GM18498 (cell line): ENCODE results near the gene GCLM.

Experiments
- ATAC-seq: cut with Tn5 transposase; IDR thresholded peaks from one replicate; pipeline ENCODE4 v1.9.1; 2021; ENCODE audit warnings: mild to moderate bottlenecking, moderate library complexity; ENCODE audit not compliant: unreplicated experiment

Gene GCLM

DNA sequence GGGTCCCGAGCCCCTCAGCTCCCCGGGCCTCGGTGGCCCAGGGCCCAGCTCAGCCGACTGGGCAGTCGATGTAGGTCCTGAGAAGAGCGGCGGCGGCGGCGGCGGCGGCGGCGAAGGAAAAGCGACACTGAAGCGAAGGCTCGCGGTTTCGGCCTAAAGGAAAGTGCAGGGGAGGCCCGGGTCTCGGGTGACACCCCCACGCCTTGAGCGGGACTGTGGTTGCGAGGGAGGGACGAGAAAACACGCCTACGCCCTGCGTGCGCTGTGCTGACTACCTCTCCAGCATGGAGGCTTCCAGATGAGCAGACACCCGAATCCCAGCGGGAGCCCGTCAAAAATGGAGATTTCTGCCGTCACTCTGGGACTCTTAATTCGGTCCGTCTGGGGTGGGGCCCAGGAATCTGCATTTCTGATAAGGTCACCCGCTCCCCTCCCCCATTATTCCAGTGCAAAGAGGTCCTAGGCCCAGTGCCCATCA is 61.4 kb downstream of the GCLM start:
- peak; percentile 31 for ATAC-seq

DNA sequence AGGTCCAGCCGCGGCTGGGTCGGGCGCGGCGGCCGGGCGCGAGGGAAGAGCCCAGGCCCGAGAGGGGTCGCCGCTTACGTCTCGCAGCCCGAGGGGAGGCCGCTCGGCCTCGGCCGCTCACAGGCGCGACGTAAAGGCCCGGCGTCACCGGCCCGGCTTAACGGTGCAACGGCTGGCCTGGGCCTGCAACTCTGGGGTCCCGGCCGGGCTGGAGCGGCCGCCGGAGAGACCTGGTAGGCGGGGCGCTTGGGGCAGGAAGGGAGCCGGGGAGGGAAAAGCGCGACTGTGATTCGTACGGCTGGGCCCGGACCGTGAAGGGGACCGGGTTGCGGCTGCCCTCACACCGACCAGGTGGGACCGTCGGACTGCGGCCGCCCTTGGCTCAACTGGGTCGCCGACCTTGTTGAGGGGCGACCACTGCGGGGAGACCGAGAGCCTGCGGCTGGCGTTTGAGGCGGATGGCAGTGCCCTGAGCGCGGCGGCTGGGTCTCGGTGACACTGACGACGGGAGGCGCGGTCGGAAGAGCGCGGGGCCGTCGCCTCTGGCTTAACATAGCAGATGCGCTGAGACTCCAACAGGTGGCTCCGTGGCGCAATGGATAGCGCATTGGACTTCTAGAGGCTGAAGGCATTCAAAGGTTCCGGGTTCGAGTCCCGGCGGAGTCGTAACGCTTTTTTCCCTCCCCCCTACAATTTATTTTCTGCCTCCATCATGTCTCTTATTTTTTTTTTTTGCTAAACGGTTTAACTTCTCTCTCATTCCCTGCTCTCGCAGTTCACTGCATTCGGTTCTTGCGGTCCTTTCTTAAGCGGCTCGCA is 62.0 kb downstream of the GCLM start:
- peak; percentile 72 for ATAC-seq

DNA sequence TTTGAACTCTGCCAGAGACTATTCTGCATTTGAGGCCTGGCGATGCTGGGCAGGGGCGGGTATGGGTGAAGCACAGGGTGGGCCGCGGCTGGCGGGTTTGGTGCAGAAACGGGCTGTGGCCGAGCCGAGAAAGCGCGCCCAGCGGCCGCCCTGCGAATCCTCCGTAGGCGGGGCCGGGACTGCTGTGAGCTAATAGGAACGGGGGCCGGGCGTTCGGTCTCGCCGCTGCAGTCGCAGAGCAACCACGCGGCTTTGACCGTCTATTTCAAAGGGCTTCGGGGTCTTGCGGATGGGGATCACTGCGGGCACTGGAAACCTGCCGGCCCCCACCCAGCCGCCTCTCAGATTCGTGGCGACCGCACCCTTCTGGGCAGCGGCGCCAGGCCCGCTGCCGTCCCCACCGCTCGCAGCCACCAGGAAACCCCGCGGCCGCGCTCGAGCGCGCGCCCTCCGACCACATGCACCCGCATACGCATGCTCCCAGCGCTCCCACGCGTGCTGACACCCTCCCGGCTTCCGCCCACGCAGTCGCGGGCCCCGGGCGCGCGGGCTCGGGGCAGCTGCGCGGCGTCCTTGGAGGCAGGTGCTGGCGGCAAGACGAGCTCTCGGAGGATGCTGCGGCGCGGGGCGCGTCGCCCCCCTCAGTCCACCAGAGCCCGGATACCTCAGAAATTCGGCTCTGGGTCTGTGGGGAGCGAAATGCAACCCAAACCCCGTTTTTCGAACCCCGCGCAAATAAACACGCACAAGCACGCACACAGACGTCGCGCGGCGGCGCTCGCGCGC is 62.8 kb downstream of the GCLM start:
- peak; percentile 57 for ATAC-seq

DNA sequence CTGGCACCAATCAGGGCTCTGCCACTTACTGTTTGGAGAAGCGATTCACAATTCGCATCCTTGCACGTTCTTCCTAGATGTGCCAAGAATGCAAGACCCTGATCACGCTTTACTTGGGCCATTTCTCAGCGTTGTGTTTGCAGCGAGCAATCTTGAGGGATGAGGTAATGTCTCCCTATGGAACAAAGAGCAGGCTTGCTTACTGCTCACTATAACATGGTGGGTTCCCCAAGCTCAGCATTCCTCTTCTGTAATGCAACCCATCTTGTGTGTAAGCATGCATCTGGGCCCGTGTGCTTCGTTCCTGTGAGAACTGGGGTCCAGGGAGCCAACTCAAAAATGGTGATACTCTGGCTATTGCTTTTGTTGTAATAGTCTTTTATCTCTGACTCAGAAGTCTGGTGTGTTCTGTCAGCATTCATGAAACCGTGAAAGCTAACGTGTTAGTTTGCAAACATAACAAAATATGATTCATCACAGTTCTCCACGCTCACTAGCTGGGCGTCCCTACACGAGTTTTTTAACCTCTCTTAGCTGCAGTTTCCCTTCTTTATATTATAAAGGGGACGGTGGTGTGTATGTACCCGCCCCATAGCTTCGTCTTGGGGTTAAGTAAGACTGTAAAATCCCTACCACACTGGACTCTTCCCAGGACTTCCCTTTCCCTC is 63.6 kb downstream of the GCLM start:
- peak; percentile 9 for ATAC-seq

DNA sequence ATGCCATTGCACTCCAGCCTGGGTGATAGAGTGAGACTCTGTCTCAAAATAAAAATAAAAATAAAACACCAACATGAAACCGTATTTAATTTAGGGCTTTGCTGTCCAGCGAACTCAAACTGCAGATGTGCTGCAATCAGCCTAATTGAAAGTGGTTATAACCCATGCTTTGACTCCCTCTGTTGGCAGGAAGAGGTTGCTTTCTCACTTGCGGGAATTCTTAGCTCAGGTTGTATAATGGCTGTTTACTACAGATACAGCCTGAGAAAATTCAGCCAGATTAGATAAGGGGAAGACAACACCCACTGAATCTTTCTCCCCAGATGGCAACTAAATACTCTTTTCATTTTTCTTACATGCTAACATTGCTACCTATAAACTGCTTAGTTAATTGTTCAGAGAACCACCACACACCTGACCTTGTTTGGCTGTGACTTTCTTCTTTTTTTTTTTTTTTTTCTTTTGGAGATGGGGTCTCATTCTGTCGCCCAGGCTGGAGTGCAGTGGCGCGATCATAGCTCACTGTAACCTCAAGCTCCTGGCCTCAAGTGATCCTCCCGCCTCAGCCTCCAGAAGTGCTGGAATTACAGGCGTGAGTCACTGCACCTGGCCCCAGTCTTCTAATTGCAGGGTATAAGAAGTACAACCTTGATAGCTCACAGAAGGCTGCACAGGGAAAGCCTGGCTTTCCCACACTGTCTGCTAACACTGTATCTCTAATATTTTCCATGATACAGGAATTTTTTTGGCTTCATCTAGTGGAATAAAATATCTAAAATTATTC is 64.8 kb downstream of the GCLM start:
- no peak for ATAC-seq

DNA sequence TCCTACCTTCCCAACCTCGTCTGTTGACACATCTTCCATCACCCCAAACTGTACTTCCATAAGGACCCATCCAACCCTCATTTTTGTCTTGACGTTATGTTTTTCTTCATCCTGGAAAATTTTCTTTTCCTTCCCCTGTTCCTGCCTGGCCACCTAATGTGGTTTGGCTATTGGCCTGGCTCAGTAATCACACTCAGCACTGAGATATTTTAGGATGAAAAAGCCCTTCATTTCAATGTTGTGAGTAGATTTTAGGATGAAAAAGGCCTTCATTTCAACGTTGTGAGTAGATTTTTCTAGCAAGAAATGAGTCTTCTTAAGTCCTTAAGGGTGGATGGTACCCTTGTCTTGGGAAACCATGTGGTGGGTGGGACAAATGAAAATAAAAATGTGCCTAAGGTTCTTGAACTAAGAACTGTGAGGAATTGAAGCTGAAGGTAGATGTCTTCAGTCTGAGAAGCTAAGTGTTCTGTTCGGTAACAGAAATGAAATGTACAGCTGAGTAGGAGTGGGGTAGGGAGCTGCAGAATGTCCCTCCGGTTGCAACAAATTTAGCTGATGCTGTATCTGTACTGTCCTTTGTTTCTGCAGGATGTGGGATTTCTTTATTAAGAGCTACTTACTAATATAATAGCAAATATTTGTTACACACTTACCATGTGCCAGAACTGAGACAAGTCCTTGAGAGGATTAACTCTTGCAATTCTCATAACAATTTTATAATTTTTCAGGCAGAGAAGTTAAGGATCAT is 66.3 kb downstream of the GCLM start:
- ATAC-seq: no peak

DNA sequence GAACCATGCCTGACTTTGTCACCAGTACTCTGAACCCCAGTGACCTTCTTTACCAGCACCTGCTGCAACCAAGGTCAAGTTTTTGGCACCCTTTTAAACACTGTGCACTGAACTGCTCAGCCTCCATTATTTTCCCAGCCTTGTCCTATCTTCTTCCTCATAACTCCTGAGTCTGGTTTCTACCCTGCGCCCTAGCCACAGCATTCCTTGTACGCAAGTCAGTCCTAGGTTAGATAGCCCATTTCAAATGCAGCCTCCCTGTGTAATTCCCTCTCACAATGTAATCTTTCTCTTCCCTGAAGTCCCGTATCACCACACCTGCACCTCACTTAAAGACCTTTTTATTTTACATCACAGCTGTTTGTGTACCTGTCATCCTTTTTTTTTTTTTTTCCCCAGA is 67.5 kb downstream of the GCLM start:
- ATAC-seq: no peak

DNA sequence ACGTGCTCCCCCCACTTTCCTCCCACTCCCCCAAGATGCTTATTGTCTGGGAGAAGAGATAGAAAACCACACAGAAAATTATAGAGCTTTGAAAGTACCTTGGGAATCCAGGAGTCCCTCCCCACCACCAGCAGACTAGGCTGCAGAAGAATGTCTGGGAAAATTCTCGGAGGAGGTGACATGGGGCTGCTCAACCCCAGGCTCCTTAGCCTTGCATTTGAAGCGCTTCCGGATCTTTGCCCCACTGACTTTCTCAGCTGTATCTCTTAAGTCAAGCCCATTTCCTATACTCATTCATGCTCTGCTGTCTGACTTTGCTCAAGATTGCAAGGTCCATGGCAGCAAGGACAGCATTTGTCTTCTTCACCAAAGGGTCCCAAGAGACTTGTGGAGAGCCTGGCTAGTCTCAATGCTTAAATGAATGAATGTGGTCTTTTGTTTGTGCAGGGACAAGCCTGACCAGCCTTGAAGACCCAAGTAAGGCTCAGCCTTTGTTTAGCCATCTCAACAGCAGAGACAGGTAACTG is 68.2 kb downstream of the GCLM start:
- no peak for ATAC-seq

DNA sequence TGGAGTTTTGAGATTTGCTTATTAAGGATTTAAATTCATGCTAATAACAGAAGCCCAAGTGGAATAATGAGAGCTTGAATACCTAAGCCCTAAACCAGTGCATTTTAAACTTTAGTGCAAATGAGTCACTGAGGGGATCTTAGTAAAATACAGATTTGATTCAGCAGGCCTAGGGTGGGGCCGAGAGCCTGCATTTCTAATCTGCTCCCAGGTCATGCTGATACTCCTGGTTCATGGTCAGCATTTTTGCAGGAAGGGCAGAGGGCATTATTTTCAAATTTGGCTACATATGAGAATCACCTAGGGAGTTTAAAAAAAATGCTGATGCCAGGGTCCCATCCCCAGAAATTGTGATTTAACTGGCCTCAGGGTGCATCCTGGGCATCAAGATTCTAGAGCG is 69.5 kb downstream of the GCLM start:
- no peak for ATAC-seq

DNA sequence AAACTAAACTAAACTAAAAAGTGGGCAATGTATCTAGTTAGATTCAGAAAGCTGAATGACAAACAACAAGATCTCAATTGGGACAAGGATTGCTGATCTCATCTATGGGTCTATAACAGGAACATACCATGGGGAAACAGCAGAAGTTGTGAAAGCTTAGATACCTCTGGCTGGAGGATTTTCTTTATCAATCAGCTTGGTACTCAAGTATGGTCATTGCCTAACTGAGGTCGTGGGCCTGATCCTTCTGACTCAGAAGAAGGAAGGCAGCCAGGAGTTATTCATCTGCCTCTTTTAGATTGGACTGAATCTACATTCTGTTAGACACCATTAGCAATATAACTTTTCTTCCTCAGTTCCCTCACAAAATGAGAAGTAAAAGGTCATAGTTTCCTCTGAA is 69.9 kb downstream of the GCLM start:
- ATAC-seq: no peak

DNA sequence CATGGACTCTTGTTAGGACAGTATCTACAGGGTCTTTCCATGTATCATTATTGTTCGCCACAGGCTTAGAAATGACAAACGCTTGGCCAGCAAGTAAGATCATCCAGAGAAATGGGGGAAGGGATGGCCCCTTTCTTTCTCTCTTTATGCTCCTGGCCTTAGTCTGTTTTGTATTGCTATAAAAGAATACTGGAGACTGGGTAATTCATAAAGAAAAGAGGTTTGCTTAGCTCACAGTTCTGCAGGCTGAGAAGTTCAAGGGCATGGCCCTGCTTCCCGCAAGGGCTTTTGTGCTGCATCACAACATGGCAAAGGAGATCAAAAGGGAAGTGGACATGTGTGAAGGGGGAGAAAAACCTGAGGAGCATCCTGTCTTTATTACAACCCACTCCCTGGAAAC is 71.3 kb downstream of the GCLM start:
- ATAC-seq: no peak
